Activated naive CD4-positive, alpha-beta T cell treated with anti-CD3 and anti-CD28 coated beads, Interleukin-2, amount 50 U/mL, for 72 hours (primary cell): ENCODE measurements around the gene ZSCAN5A. TPM values are rescaled to one million over a fixed set of nuclear protein-coding genes. Genes with fewer than 3 reads are reported as not detected.

Experiments used
- total RNA-seq, 2 donors: library from RNA; stranded (reverse); gene quantifications; one replicate each; pipeline ENCODE4 v1.2.3, GENCODE V29; 2022

ZSCAN5A gene
- total RNA-seq, 2 donors from 2014 or later, result 4.1 to 13.3 TPM

Other genes starting within 250 kb of the ZSCAN5A start
- gene ZNF787, start 193.5 kb downstream of the ZSCAN5A start, total RNA-seq, result 10 to 100 TPM; 32.2 to 32.5 TPM
- 10 to 100 TPM; 25.9 to 37.3 TPM for gene ZNF444, start 173.6 kb downstream of the ZSCAN5A start, total RNA-seq
- gene GALP, start 138.8 kb downstream of the ZSCAN5A start, total RNA-seq, result not detected
- not detected for gene ZSCAN5B, start 117.1 kb downstream of the ZSCAN5A start, total RNA-seq
- not detected for gene ZSCAN5C, start 112.6 kb downstream of the ZSCAN5A start, total RNA-seq
- 1 to 10 TPM; 1.2 to 2.0 TPM for gene EDDM13, start 42.1 kb downstream of the ZSCAN5A start, total RNA-seq
- 1 to 10 TPM in 1 of 2 donors, under 1 TPM in 1; 0.84 to 3.5 TPM for gene ZNF582, start 78.7 kb upstream of the ZSCAN5A start, total RNA-seq
- 1 to 10 TPM in 1 of 2 donors, under 1 TPM in 1; 0.88 to 1.6 TPM for gene ZNF583, start 89.5 kb upstream of the ZSCAN5A start, total RNA-seq
- gene ZNF667, start 162.5 kb upstream of the ZSCAN5A start, total RNA-seq, result 1 to 10 TPM; 1.3 to 2.7 TPM
- 1 to 10 TPM in 1 of 2 donors, under 1 TPM in 1; 0.39 to 1.1 TPM for gene ZNF471, start 193.0 kb upstream of the ZSCAN5A start, total RNA-seq
- gene ZFP28, start 224.1 kb upstream of the ZSCAN5A start, total RNA-seq, result 1 to 10 TPM; 3.8 to 5.0 TPM